Measurements from ENCODE around the gene ZBTB34.

DNA sequence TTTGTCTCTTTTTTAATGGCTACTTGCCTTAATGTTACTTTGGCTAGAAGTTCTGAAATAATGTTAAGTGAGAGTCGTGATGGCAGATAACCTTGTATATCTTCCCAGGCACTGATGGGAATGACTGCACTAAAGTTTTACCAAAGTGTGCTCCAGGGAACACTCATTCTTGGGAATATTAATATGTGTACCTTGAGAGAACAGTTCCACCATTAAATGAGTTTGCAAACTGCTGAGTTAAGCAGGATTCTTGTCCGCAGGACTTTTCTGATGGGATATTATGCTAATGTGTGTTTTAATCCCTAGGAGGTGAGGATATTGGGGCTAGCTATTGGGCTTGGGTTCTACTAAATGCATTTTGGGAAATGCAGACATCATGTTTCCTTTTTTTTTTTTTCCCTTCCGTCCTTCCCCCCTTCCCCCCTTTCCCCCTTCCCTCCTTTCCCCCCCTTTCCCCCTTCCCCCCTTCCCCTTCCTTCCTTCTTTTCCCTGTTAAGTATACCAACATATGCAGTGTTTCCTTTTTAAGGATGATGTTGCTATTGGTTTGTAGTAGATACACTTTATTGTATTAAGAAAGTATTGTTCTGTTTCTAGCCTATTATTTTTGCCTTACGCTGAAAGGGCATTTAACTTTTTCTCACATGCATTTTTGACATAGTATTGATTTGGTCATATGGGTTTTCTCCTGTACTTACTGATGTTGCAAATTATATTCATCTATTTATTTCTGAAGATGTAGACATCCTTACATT lies 15.5 kb downstream of the ZBTB34 start:
- TF ChIP-seq, protein P1, sequence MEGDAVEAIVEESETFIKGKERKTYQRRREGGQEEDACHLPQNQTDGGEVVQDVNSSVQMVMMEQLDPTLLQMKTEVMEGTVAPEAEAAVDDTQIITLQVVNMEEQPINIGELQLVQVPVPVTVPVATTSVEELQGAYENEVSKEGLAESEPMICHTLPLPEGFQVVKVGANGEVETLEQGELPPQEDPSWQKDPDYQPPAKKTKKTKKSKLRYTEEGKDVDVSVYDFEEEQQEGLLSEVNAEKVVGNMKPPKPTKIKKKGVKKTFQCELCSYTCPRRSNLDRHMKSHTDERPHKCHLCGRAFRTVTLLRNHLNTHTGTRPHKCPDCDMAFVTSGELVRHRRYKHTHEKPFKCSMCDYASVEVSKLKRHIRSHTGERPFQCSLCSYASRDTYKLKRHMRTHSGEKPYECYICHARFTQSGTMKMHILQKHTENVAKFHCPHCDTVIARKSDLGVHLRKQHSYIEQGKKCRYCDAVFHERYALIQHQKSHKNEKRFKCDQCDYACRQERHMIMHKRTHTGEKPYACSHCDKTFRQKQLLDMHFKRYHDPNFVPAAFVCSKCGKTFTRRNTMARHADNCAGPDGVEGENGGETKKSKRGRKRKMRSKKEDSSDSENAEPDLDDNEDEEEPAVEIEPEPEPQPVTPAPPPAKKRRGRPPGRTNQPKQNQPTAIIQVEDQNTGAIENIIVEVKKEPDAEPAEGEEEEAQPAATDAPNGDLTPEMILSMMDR (IDR thresholded peaks at IDR 0.05; ENCODE audit: low read depth, low read length, poor library complexity, severe bottlenecking), result no peak
- TF ChIP-seq EZH2phosphoT487 (IDR thresholded peaks at IDR 0.05; ENCODE audit: borderline replicate concordance, low read length), result no peak

Measured in DOHH2 (cell line).